DMS114 treated with DMSO at 0.1 percent for 48 hours (cell line): ENCODE data around the gene TAS2R13.

Experiments used
- DNase-seq: peaks from one replicate; lab custom pipeline; 2025; ENCODE audit not compliant: unreplicated experiment; lab: John Stamatoyannopoulos, UW

The TAS2R13 gene

GRCh38 chr12:10873378-10873777, 36.0 kb downstream of the TAS2R13 start:
- DNase-seq, result no peak

DNA sequence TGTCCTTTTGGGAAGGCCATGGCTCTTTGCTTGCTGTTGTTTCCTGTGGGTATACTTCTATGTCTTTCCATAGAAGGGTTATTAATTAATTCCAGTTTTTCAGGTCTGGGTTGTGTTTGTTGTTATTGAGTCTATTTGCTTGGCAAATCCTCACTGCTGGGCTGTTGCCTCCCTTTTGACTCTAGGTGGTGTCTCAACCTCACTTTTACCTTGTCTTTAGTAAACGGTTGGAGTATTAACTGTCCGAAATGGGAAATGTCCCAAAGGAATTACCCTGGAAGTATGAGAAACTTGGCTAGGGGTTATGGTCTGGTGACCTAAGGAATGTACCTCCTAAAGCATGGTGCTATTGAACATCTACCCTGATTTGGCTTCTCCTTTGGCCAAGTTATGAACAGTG, 42.0 kb downstream of the TAS2R13 start:
- DNase-seq, result no peak

GRCh38 chr12:10863512-10864218, 45.7 kb downstream of the TAS2R13 start:
- no peak for DNase-seq

- DNase-seq, result no peak
Observed at GRCh38 chr12:10861366-10861765, 48.0 kb downstream of the TAS2R13 start.
